ENCODE measurements around the gene NECAB2.

DNA sequence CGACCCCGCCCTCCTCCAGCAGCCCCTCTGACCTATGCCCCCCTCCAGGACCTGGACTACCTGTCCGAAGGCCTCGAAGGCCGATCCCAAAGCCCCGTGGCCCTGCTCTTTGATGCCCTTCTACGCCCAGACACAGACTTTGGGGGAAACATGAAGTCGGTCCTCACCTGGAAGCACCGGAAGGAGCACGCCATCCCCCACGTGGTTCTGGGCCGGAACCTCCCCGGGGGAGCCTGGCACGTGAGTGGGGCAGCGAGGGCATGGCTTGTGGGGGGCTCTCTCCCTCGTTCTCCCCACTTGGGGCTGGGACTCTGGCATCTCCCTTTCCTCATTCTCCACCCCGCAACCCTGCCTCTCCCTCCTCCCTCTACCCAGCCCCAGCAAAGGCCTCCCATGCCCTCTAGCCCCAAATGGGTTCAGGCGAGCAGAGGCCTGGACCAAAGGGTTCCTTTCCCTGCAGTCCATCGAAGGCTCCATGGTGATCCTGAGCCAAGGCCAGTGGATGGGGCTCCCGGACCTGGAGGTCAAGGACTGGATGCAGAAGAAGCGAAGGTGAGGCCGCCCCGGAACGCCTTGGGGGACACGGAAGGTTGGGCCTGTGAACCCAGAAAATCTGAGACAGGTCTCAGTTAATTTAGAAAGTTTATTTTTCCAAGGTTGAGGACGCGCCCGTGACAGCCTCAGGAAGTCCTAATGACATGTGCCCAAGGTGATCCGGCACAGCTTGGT is 7.4 kb upstream of the NECAB2 start:
- TF ChIP-seq, protein P1, sequence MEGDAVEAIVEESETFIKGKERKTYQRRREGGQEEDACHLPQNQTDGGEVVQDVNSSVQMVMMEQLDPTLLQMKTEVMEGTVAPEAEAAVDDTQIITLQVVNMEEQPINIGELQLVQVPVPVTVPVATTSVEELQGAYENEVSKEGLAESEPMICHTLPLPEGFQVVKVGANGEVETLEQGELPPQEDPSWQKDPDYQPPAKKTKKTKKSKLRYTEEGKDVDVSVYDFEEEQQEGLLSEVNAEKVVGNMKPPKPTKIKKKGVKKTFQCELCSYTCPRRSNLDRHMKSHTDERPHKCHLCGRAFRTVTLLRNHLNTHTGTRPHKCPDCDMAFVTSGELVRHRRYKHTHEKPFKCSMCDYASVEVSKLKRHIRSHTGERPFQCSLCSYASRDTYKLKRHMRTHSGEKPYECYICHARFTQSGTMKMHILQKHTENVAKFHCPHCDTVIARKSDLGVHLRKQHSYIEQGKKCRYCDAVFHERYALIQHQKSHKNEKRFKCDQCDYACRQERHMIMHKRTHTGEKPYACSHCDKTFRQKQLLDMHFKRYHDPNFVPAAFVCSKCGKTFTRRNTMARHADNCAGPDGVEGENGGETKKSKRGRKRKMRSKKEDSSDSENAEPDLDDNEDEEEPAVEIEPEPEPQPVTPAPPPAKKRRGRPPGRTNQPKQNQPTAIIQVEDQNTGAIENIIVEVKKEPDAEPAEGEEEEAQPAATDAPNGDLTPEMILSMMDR (IDR thresholded peaks at IDR 0.05; ENCODE audit: borderline replicate concordance, extremely low read depth, low read length, poor library complexity, severe bottlenecking), result no peak
- no peak for TF ChIP-seq EZH2 (IDR thresholded peaks at IDR 0.05; ENCODE audit: borderline replicate concordance, low read depth, low read length, severe bottlenecking)
